Small intestine (tissue), 7 donors: Measurements from ENCODE around the gene TMPRSS13. TPM values are rescaled to one million over a fixed set of nuclear protein-coding genes. Genes with fewer than 3 reads are reported as not detected.

Experiments
- DNase-seq, 2 donors: peaks; one replicate each; pipeline versions ENCODE4 v3.0.0 to v3.0.0-alpha.2; 2013
- FAIRE-seq: peaks from 2 replicates; lab custom pipeline; 2012; peaks lifted over from hg19 to GRCh38; lab: Jason Lieb, UNC
- H3K27ac ChIP-seq, 3 donors: one replicate each; pipeline ENCODE4 v1.5.1; 2013; ENCODE audit warnings: low read length in 2 of 3, mild to moderate bottlenecking in 2 of 3, control low read depth in 1 of 3, inconsistent platforms in 1 of 3, low read depth in 1 of 3, moderate library complexity in 1 of 3
- H3K27me3 ChIP-seq, 3 donors: one replicate each; pipeline ENCODE4 v1.6.1; 2013; ENCODE audit warnings: low read length in 3 of 3, inconsistent platforms in 1 of 3; ENCODE audit not compliant: control insufficient read depth in 3 of 3, insufficient read depth in 3 of 3
- H3K36me3 ChIP-seq, 3 donors: one replicate each; pipeline ENCODE4 v1.6.1; 2013; ENCODE audit warnings: low read length in 3 of 3, inconsistent platforms in 1 of 3, low read depth in 1 of 3, mild to moderate bottlenecking in 1 of 3, moderate library complexity in 1 of 3; ENCODE audit not compliant: control insufficient read depth in 3 of 3, insufficient read depth in 2 of 3
- H3K4me1 ChIP-seq, 3 donors: one replicate each; pipeline ENCODE4 v1.6.1; 2013; ENCODE audit warnings: low read length in 2 of 3, inconsistent platforms in 1 of 3, low read depth in 1 of 3, mild to moderate bottlenecking in 1 of 3, moderate library complexity in 1 of 3; ENCODE audit not compliant: control insufficient read depth in 3 of 3, insufficient read depth in 2 of 3
- H3K4me3 ChIP-seq, 3 donors: one replicate each; pipeline ENCODE4 v1.5.1; 2013; ENCODE audit warnings: low read length in 3 of 3, control low read depth in 1 of 3, inconsistent platforms in 1 of 3, low read depth in 1 of 3, mild to moderate bottlenecking in 1 of 3, moderate library complexity in 1 of 3
- H3K9me3 ChIP-seq, 2 donors: one replicate each; pipeline ENCODE4 v1.6.1; 2013; ENCODE audit warnings: low read depth in 1 of 2, low read length in 1 of 2; ENCODE audit not compliant: control insufficient read depth in 2 of 2, insufficient read depth in 1 of 2
- WGBS, 3 donors: extraction: QIAGEN DNeasy Blood & Tissue Kit; methylation state at CpG; one replicate each; pipeline ENCODE4 v1.1.7; 2013; 5-methylcytosine and 5-hydroxymethylcytosine counted together
- polyA plus RNA-seq, 4 donors: library from polyadenylated mRNA; stranded (reverse) in 3 of 4; unstranded in 1 of 4; fragments of 200-250 nt in 3 of 4; fragments of 120-200 nt in 1 of 4; gene quantifications; one replicate each; pipeline versions ENCODE4 v1.2.1 to v1.2.3, GENCODE V29; 2013
- donor health status: healthy with polysubstance abuse.
- donor health status: control.
- donor health status: control.
- donor health status: Bipolar disorder and iron deficiency.
- donor health status: healthy.

TMPRSS13 gene
- polyA plus RNA-seq, 4 donors, result 0.18 to 6.8 TPM; not detected in 2

GRCh38 chr11:117874253-117874909, 54.8 kb downstream of the TMPRSS13 start:
- WGBS, 3 donors, result 51 to 65% (median 56%) methylated on average over 16 of the region's 16 CpGs
- H3K4me1 ChIP-seq, result peaks cover 0 to 20% (median 0%) of the 10 kb centered on the region in 3 donors
- H3K36me3 ChIP-seq, result no peaks in the 10 kb centered on the region
- H3K9me3 ChIP-seq, result no peaks in the 10 kb centered on the region
- peak overlapping the region in 1 of 3 donors; percentile 35 for H3K27ac ChIP-seq
- FAIRE-seq (no peak), DNase-seq (no peak)
- peaks cover 0 to 61% (median 0%) of the 10 kb centered on the region in 3 donors for H3K27me3 ChIP-seq
- H3K4me3 ChIP-seq, result peak overlapping the region in 1 of 3 donors; percentile 13

- Histone ChIP-seq H3K9me3 (no peaks in the 10 kb centered on the region), H3K4me3 (no peak overlapping the region), H3K27me3 (peaks cover 0 to 55% (median 0%) of the 10 kb centered on the region in 3 donors), H3K27ac (no peak overlapping the region), H3K36me3 (no peaks in the 10 kb centered on the region), H3K4me1 (peaks cover 0 to 20% (median 0%) of the 10 kb centered on the region in 3 donors)
- 81 to 87% (median 87%) methylated on average over 8 of the region's 8 CpGs for WGBS, 3 donors
- FAIRE-seq (no peak), DNase-seq (no peak)
Measured at GRCh38 chr11:117873828-117874125, 55.4 kb downstream of the TMPRSS13 start.

- Histone ChIP-seq H3K27me3 (peaks cover 0 to 50% (median 0%) of the 10 kb centered on the region in 3 donors), H3K4me1 (peaks cover 0 to 20% (median 0%) of the 10 kb centered on the region in 3 donors), H3K27ac (no peak overlapping the region)
Measured at GRCh38 chr11:117872975-117873827, 56.0 kb downstream of the TMPRSS13 start.

GRCh38 chr11:117872420-117872961, 56.7 kb downstream of the TMPRSS13 start:
- peaks cover 0 to 2% (median 0%) of the 10 kb centered on the region in 3 donors for H3K36me3 ChIP-seq
- WGBS, 3 donors, result 62 to 88% (median 81%) methylated on average over 12 of the region's 12 CpGs
- peaks cover 0 to 20% (median 0%) of the 10 kb centered on the region in 3 donors for H3K4me1 ChIP-seq
- FAIRE-seq, result no peak
- H3K27ac ChIP-seq, result peak overlapping the region in 1 of 3 donors; percentile 11
- peaks cover 0 to 43% (median 0%) of the 10 kb centered on the region in 3 donors for H3K27me3 ChIP-seq
- H3K4me3 ChIP-seq, result no peak overlapping the region
- DNase-seq, result no peak
- no peaks in the 10 kb centered on the region for H3K9me3 ChIP-seq

More at GRCh38 chr11:117872975-117873827, 56.0 kb downstream of the TMPRSS13 start:
- H3K36me3 ChIP-seq, result no peaks in the 10 kb centered on the region
- FAIRE-seq (no peak), DNase-seq (no peak)
- 86 to 90% (median 90%) methylated on average over 15 of the region's 15 CpGs for WGBS, 3 donors
- H3K4me3 ChIP-seq, result no peak overlapping the region
- H3K9me3 ChIP-seq, result no peaks in the 10 kb centered on the region

- FAIRE-seq, result no peak
- peaks cover 0 to 2% (median 0%) of the 10 kb centered on the region in 3 donors for H3K36me3 ChIP-seq
- no peaks in the 10 kb centered on the region for H3K9me3 ChIP-seq
- H3K27me3 ChIP-seq, result peaks cover 0 to 39% (median 0%) of the 10 kb centered on the region in 3 donors
- H3K4me3 ChIP-seq, result no peak overlapping the region
- 74 to 82% (median 75%) methylated on average over 5 of the region's 5 CpGs for WGBS, 3 donors
- H3K4me1 ChIP-seq, result peaks cover 0 to 15% (median 0%) of the 10 kb centered on the region in 3 donors
- H3K27ac ChIP-seq, result no peak overlapping the region
- DNase-seq, result no peak
Measured at GRCh38 chr11:117871784-117872183, 57.4 kb downstream of the TMPRSS13 start.

GRCh38 chr11:117871160-117871559, 58.0 kb downstream of the TMPRSS13 start:
- 58 to 76% (median 64%) methylated on average over 18 of the region's 18 CpGs for WGBS, 3 donors
- peaks cover 0 to 15% (median 0%) of the 10 kb centered on the region in 3 donors for H3K4me1 ChIP-seq
- no peak for FAIRE-seq
- no peaks in the 10 kb centered on the region for H3K9me3 ChIP-seq
- peaks cover 0 to 2% (median 0%) of the 10 kb centered on the region in 3 donors for H3K36me3 ChIP-seq
- H3K27ac ChIP-seq, result no peak overlapping the region
- no peak for DNase-seq
- no peak overlapping the region for H3K4me3 ChIP-seq
- H3K27me3 ChIP-seq, result peaks cover 0 to 36% (median 0%) of the 10 kb centered on the region in 3 donors

GRCh38 chr11:117870103-117870952, 58.9 kb downstream of the TMPRSS13 start:
- peaks cover 0 to 2% (median 0%) of the 10 kb centered on the region in 3 donors for H3K36me3 ChIP-seq
- peaks cover 0 to 9% (median 0%) of the 10 kb centered on the region in 3 donors for H3K4me1 ChIP-seq
- H3K4me3 ChIP-seq, result no peak overlapping the region
- no peaks in the 10 kb centered on the region for H3K9me3 ChIP-seq
- peaks cover 0 to 27% (median 0%) of the 10 kb centered on the region in 3 donors for H3K27me3 ChIP-seq
- 46 to 64% (median 58%) methylated on average over 9 of the region's 9 CpGs for WGBS, 3 donors
- FAIRE-seq, result no peak
- DNase-seq, result peak in 1 of 2 donors; percentile 35
- peak overlapping the region in 1 of 3 donors; percentile 43 for H3K27ac ChIP-seq
